A549 treated with GW870086 at 1 μM for 4 hours (cell line): ENCODE results near the gene ELF5. TPM values are rescaled to one million over a fixed set of nuclear protein-coding genes. Genes with fewer than 3 reads are reported as not detected.

Experiments
- total RNA-seq: library from RNA; stranded (reverse); fragments of 200-300 nt; extraction: Qiagen RNA extraction; gene quantifications from 5 replicates; pipeline ENCODE4 v1.2.3, GENCODE V29; 2022; ENCODE audit warnings: low read depth

ELF5 gene
- total RNA-seq, result not detected in 5 replicates

DNA sequence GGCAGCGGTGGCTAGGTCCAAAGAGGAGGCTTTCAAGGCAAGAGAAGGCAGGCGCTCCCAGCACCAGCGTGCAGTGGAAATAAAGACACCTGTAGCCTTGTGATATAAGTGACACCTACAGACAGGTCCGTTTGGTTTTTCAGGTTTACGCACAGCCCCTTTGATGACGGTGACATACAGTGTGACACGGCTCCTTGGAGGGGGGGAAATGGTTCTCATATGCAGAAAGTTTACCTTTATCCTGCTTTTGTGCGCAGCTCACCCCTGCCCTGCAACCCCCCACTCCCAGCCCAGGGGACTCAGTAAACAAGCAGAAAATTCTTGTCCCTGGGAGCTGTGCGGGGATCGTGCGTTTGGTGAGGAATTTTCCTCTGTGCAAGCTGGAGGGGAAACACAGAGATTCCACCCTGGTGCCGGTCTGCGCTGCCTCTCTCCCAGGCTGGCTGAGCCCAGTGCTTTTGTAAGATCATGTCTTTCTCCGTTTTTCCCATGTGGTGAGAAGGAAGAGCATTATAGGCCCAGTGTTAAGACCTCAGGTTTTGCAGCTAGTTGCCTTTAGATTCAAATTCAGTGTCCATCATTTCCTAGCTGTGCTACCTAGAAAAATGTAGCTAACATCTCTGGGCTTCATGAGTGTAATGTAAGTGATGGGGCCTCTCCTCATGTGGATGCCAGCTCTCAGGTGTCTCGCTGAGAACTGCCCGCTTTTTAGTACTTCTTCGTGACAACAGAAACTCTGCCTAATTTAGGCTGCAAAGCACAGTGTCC is at the start of gene ELF5:
TSS of gene ELF5 (minus strand) at position 113 of the 768 bp plus-strand sequence. CDS start 8,045 bp downstream, outside the sequence.

DNA sequence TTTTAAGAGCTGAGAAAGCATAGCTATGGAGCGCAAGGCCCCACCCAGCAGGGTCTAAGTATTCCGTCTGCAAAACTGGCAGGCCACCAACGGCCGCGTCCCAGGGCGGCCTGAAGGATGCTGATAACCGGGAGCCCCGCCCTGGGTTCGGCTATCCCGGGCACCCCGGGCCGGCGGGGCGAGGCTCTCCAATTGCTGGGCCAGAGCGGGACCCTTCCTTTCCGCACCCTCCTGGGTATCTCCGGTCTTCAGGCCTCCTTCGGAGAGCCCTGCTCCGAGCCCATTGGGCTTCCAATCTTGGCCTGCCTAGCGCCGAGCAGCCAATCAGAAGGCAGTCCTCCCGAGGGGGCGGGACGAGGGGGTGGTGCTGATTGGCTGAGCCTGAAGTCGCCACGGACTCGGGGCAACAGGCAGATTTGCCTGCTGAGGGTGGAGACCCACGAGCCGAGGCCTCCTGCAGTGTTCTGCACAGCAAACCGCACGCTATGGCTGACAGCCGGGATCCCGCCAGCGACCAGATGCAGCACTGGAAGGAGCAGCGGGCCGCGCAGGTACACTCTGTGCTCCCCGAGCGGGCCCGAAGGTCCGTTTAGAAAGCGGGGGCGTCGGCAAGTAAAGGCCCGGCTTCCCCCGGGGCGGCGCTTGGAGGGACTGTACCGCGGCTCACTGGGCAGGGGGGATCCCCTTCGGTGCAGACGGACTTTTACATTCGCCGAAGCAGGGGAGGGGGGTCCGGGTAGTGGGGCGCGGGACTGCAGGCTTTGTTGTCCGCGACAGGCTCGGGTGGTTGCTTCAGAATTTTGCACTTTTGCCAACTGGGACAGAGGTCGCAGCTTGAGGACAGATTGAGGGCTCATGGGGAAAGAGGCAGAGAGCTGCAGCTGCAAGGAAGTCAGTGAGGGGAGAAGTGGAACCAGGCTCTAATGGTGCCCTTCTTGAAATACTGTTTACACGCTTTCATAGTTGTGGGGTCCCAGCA is 74.8 kb downstream of the ELF5 start, which contains the start of gene CAT:
TSS of gene CAT (plus strand) at position 406 of the 979 bp plus-strand sequence. CDS start at position 486, 80 bp downstream.

Other genes with a start within 250 kb of the ELF5 start
- gene ABTB2, start 155.8 kb downstream of the ELF5 start, total RNA-seq, result 29.9 to 39.1 TPM (median 36.3 TPM) in 5 replicates
- 32.2 to 39.1 TPM (median 38.6 TPM) in 5 replicates for gene CAT, start 74.9 kb downstream of the ELF5 start, total RNA-seq
- gene EHF, start 107.3 kb upstream of the ELF5 start, total RNA-seq, result 0.39 to 0.94 TPM (median 0.74 TPM) in 5 replicates